Activated naive CD4-positive, alpha-beta T cell treated with Interleukin-2 at 50 U/mL for 16 hours (primary cell): Measurements from ENCODE around the gene RAD51D.

ENCODE experiments used
- DNase-seq: peaks from one replicate; pipeline ENCODE4 v3.0.0-alpha.2; 2020

RAD51D gene

GRCh38 chr17:35089586-35090296 is 29.9 kb downstream of the RAD51D start:
- DNase-seq = peak; percentile 54

- peak; percentile 90 for DNase-seq
Observed at GRCh38 chr17:35088881-35089585, 30.6 kb downstream of the RAD51D start.

GRCh38 chr17:35088356-35088880 is 31.2 kb downstream of the RAD51D start:
- DNase-seq = peak; percentile 32

- peak; percentile 16 for DNase-seq
Observed at GRCh38 chr17:35087731-35088355, 31.8 kb downstream of the RAD51D start.

GRCh38 chr17:35086931-35087573 is 32.6 kb downstream of the RAD51D start:
- DNase-seq = no peak

GRCh38 chr17:35086164-35086563 is 33.5 kb downstream of the RAD51D start:
- no peak for DNase-seq

- no peak for DNase-seq
Observed at GRCh38 chr17:35084987-35085386, 34.7 kb downstream of the RAD51D start.

GRCh38 chr17:35083071-35083470 is 36.6 kb downstream of the RAD51D start:
- DNase-seq = no peak

- DNase-seq = no peak
Observed at GRCh38 chr17:35082073-35082657, 37.5 kb downstream of the RAD51D start.

- DNase-seq = no peak
Observed at GRCh38 chr17:35081638-35082037, 38.0 kb downstream of the RAD51D start.

- no peak for DNase-seq
Observed at GRCh38 chr17:35080536-35080935, 39.1 kb downstream of the RAD51D start.

GRCh38 chr17:35079547-35080423 is 39.9 kb downstream of the RAD51D start:
- DNase-seq = no peak

- no peak for DNase-seq
Observed at GRCh38 chr17:35076874-35077273, 42.8 kb downstream of the RAD51D start.

GRCh38 chr17:35074711-35075707 is 44.7 kb downstream of the RAD51D start:
- DNase-seq = no peak

- DNase-seq = no peak
Observed at GRCh38 chr17:35073991-35074627, 45.6 kb downstream of the RAD51D start.

- no peak for DNase-seq
Observed at GRCh38 chr17:35073183-35073790, 46.4 kb downstream of the RAD51D start.

GRCh38 chr17:35069311-35069710 is 50.3 kb downstream of the RAD51D start:
- no peak for DNase-seq

- DNase-seq = no peak
Observed at GRCh38 chr17:35068249-35068648, 51.4 kb downstream of the RAD51D start.

- no peak for DNase-seq
Observed at GRCh38 chr17:35065880-35066279, 53.8 kb downstream of the RAD51D start.
